ENCODE data around the gene NEK6.

The NEK6 gene

DNA sequence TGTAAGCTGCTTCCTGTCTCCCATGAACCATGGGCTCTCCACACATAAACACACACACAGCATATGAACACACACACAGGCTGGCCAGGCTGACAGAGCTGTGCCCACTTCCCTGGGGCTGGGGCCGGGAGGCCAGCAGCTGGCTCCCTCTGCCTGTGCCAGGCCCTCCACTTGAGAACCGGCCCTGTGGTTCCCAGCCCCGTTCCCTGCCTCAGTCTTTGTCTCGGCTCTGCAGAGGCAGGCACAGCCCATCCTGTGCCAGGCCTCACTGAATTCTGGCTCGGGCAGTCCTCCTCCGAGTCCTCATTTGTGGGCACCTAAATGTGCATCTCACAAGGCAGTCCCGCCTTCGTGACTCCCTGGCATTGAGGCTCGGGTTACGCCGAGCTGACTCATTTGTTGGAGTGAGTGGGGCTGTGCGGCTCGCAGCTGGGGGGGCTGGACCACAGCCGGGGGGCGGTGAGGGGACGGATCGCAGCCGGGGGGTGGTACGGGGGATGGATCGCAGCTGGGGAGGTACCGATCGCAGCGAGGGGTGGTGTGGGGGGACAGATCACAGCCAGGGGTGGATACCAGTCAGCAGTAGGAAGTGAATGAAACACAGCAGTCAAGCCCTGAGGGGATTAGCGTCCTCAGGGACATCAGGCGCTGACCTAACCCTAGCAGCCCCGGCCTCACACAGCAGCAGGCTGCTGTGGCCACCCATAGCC is 85.2 kb downstream of the NEK6 start:
- DNase-seq (ENCODE audit: low spot score): peak; percentile 84

DNA sequence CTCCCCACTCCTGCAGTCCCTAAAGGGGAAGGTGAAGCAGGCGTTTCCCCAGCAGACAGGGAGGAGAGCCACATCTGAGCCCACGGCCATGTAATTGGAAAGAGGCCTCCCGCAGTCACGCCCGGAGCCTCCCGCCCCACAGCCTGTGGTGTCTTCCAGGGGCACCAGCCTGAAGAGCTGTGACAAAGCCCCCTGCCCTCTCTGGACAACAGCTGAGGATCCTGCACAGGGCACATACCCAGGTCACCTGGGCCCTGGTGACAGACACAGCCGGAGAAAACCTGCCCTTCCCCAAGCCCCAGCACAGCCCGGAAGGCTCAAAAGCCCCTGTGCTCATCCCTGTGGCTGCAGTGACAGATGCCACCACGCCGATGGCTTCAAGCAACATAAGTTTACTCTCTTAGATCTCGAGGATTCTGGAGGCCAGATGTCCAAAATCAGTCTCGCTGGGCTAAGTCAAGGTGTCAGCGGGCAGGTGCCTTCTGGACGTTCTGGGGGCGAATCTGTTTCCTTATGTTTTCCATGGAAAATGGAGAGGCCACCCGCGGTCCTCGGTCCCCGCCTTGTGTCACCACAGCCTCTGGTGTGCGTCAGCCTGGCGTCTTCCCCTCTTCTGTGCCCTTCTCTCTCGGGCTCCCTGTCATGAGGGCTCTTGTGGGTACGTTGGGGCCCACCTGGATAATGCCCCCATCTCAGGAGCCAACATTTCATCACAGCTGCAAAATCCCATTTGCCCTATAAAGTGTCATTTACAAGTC is 86.0 kb downstream of the NEK6 start:
- DNase-seq (ENCODE audit: low spot score): no peak

- no peak for DNase-seq (ENCODE audit: low spot score)
Observed at GRCh38 chr9:124344291-124345050, 86.7 kb downstream of the NEK6 start.

DNA sequence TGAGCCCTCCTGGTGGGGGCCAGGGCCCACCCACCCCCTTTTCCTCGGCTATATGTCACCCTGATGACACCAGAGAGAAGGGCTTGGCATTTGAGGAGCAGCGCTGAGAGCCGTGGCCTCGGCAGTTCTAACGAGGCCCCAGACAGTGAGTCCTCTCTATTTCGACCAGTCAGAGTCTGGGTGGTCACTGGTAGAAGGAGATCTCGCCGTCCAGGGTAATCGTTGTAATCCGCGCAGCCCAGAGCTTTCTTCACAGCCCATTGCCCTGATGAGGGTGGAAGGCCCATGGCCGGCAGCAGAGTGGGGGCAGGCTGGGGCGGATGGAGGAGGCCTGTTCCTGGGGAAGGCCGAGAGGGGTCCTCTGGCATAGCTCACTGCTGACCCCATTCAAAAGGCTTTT is 87.3 kb downstream of the NEK6 start:
- DNase-seq (ENCODE audit: low spot score): no peak

GRCh38 chr9:124345751-124346281 is 88.1 kb downstream of the NEK6 start:
- DNase-seq (ENCODE audit: low spot score): no peak

DNA sequence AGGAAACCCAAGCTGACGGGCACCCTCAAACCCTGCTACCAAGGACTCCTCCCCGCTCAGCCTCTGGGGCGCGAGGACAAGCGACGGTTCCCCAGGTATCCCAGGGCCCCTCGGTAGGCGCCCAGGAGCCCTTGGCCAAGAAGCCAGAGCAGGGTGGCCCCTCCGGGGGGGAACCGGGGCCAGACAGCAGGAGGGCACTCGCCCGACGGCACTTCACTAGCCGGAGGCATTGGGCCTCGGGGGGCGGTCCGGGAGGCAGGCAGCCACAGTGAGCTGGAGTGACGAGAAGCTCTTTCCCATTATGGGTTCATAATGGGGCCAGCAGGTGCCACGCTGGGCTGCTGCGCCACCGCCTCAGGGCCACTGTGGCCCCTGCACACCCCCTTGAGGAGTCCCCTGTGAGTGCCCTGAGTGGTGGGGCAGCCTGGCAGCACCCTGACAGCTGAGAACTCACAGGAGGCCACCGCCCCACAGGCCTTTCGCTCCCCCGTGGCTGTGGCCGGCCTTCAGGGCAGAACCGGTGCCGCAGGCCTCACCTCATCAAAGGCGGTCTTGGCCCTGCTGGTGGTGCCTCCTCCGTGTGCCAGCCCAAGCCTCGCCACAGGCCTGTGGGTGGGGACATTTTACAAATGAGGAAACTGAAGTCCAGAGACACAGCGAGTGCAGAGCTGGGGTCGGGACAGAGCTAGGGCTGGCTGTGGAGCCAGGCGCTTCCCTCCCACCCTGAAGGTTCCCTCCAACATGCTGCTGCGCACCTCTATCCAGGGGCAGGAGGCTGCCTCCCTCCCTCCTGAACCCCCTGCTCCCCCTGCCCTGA is 88.8 kb downstream of the NEK6 start:
- no peak for DNase-seq (ENCODE audit: low spot score)

DNA sequence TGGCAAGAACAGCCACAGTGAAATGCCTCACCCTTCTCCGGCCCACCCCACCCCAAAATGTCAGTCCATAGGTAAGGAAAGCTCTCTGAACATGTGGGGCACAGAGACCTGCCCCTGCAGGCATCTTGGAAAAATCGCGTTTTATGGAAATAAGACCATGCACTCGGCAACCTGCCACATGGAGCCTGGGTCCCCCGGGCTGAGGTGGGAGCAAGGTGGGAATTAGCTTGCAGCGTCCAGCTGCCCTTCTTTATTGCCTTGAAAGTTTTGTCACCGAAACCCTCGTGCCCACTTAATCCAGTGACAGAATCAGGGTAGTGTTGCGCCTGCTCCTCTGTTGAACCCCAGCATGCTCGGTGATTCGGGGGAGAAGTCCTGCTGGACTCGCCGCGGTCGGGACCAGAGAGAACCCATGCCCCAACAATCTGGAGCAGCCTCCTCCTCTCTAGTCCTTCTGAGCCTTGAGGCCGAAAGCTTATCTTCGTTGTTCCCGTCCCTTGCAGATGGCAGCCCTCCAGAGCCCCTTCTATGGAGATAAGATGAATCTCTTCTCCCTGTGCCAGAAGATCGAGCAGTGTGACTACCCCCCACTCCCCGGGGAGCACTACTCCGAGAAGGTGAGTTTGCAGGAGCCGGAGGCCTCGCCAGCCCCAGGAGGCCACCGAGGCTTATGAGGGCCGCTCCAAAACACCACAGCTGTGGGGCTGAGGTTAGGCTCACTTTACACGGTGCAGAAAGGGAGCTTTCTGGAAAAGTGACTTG is 89.6 kb downstream of the NEK6 start:
- no peak for DNase-seq (ENCODE audit: low spot score)

GRCh38 chr9:124347968-124348358 is 90.2 kb downstream of the NEK6 start:
- DNase-seq (ENCODE audit: low spot score): no peak

GRCh38 chr9:124348363-124348762 is 90.6 kb downstream of the NEK6 start:
- DNase-seq (ENCODE audit: low spot score): no peak

GRCh38 chr9:124348831-124349230 is 91.1 kb downstream of the NEK6 start:
- DNase-seq (ENCODE audit: low spot score): no peak

GRCh38 chr9:124349267-124349666 is 91.5 kb downstream of the NEK6 start:
- DNase-seq (ENCODE audit: low spot score): no peak

- DNase-seq (ENCODE audit: low spot score): peak; percentile 44
Observed at GRCh38 chr9:124349675-124350493, 92.1 kb downstream of the NEK6 start.

- DNase-seq (ENCODE audit: low spot score): peak; percentile 62
Observed at GRCh38 chr9:124350494-124351263, 92.9 kb downstream of the NEK6 start.

- peak; percentile 20 for DNase-seq (ENCODE audit: low spot score)
Observed at GRCh38 chr9:124351672-124352468, 94.1 kb downstream of the NEK6 start.

DNA sequence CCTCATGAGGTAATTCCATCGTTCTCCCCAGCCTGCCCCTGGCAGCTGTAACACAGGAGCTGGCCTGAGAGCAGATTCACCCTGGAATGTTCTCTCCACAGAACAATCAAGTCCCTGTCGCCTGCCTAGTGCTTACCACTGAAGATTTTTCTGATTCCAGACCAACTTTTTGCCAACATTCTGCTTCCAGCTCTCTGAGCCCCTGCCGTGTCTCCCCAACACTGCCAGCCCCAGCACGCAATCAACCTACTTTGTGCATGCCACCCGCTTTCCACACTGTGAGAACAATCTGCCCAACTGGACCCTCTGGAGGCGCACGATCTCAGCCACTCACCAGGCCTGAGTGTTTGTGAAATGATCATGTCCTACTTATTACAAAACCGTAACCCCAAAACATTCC is 94.9 kb downstream of the NEK6 start:
- peak; percentile 38 for DNase-seq (ENCODE audit: low spot score)

DNA sequence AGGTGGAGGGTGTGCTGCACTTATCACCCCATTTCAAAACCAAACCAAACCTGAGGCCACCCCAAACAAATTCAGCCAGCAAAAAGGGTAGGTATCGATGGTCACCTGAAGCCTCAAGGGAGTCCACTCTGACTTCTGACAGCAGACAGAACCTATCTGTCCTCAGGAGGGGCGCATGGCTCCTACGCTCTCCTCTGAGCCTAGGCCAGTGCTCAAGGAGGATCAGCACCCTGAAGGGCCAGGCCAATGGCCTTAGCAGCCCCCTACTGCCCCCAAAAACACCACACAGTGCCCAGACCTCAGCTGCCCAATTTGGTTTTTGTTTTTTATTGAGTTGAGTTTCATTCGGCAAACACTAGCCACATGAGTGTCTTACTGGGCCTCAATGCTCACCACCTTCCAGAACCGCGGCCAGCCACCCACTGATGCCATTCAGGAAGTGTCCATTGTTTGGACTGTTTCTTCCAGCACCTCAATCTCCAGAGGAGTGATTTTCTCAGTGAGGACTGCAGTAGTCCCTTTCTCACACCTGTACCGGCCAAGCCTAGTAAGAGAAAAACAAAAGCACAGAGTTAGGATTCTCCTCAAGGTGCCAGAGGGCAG is 95.5 kb downstream of the NEK6 start:
- DNase-seq (ENCODE audit: low spot score): peak; percentile 53

GRCh38 chr9:124353811-124354274 is 96.1 kb downstream of the NEK6 start:
- DNase-seq (ENCODE audit: low spot score): peak; percentile 34

Measured in left forelimb (tissue), 1 donor.